Body of pancreas (tissue), 4 donors: ENCODE data around the gene AGAP1. TPM values are rescaled to one million over a fixed set of nuclear protein-coding genes. Genes with fewer than 3 reads are reported as not detected.
A peak's percentile ranks its signal among the peaks of the same experiment; 100 is the strongest.

Experiments used
- ATAC-seq: fragments of 150-250 bp; one replicate; pipeline ENCODE4 v1.9.1; 2016
- DNase-seq, 4 donors: peaks; one replicate each; pipeline ENCODE4 v3.0.0-alpha.2; 2019
- H3K27ac ChIP-seq, 4 donors: fragments of 200-600 bp; sonication (generic); 1 replicate in 3 of 4; 2 replicates in 1 of 4; pipeline versions ENCODE4 v1.5.1 to v1.6.1; 2016 to 2019; ENCODE audit warnings: mild to moderate bottlenecking in 1 of 4, mixed read lengths in 1 of 4, moderate library complexity in 1 of 4
- H3K27me3 ChIP-seq, 2 donors: fragments of 200-600 bp; sonication (generic); one replicate each; pipeline ENCODE4 v1.6.0; 2016; ENCODE audit warnings: mild to moderate bottlenecking in 1 of 2
- H3K36me3 ChIP-seq, 2 donors: fragments of 200-600 bp; sonication (generic); replicated peaks in 1 of 2; 2 replicates each; pipeline ENCODE4 v1.5.1; 2016; ENCODE audit warnings: low read depth in 2 of 2; ENCODE audit not compliant: insufficient read depth in 1 of 2
- H3K4me1 ChIP-seq: fragments of 200-600 bp; sonication (generic); one replicate; pipeline ENCODE4 v1.6.0; 2016
- H3K4me3 ChIP-seq, 2 donors: fragments of 200-600 bp; sonication (generic); 1 replicate in 1 of 2; 2 replicates in 1 of 2; pipeline ENCODE4 v1.5.1; 2016 to 2019
- H3K9me3 ChIP-seq, 3 donors: fragments of 200-600 bp; sonication (generic); 1 replicate in 2 of 3; 2 replicates in 1 of 3; pipeline ENCODE4 v1.5.1; 2016
- POLR2A ChIP-seq, 3 donors: fragments of 450-650 bp; IDR thresholded peaks; one replicate each; pipeline ENCODE4 v1.6.1; 2016; ENCODE audit warnings: antibody characterized with exemption in 3 of 3, mild to moderate bottlenecking in 2 of 3
- WGBS, 2 donors: methylation state at CpG; one replicate each; pipeline ENCODE4 v1.1.5; 2017; 5-methylcytosine and 5-hydroxymethylcytosine counted together
- intact Hi-C: fragments of 100-400 bp; cut with DNase I; formaldehyde crosslinking; loops from one replicate; pipeline ENCODE4 v1.15.1; 2023
- total RNA-seq, 2 donors: library from RNA; depleted of rRNA; stranded (reverse); fragments of >200 nt; gene quantifications; one replicate each; pipeline ENCODE4 v1.1.0, GENCODE V29; 2016
- TF ChIP-seq, protein P1 (sequence below), 7 experiments: fragments of 450-650 bp in 4 of 7; fragments of 200-600 bp in 3 of 7; sonication (generic) in 3 of 7; IDR thresholded peaks; one replicate each; pipeline ENCODE4 v1.5.1; 2016 to 2019; ENCODE audit warnings: antibody characterized with exemption in 7 of 7

The AGAP1 gene
- total RNA-seq, 2 donors from 2014 or later, result 21.3 to 32.6 TPM

DNA sequence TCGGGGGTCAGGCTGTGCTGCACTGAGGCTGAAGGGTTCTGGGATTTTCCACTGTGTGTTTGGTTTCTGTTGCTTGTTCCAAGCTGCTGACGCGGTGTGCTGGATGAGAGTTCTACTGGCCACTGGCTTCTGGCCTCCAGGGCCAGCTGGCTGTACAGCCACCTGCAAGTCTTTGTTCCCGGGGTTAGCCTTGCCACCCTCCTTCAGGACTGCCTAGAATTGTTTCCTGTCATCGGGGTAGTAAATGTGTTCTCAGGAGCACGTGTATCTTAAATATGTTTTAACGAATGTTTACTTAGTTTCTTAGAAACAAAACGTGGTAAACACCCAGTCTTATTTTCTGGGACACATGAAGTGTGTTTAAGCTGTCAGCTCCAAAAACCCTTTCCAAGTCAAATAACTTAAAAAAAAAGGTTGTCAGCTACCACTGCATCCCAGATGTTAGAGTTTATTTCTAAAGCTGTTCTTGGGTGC lies 231.2 kb downstream of the AGAP1 start:
- H3K4me1 ChIP-seq, result peaks cover 24% of the 10 kb centered on the region
- DNase-seq (peak; percentile 62 to 78 (median 74)), ATAC-seq (peak; percentile 90)
- WGBS, 2 donors, result 26 to 43% methylated on average over 8 of the region's 8 CpGs
- no peaks in the 10 kb centered on the region for H3K36me3 ChIP-seq
- H3K4me3 ChIP-seq, result no peak overlapping the region
- peak overlapping the region; percentile 22 to 55 (median 42) for H3K27ac ChIP-seq
- intact Hi-C loops, result no loop called here
- no peak for TF ChIP-seq POLR2A (IDR thresholded peaks at IDR 0.05)
- TF ChIP-seq, protein P1, sequence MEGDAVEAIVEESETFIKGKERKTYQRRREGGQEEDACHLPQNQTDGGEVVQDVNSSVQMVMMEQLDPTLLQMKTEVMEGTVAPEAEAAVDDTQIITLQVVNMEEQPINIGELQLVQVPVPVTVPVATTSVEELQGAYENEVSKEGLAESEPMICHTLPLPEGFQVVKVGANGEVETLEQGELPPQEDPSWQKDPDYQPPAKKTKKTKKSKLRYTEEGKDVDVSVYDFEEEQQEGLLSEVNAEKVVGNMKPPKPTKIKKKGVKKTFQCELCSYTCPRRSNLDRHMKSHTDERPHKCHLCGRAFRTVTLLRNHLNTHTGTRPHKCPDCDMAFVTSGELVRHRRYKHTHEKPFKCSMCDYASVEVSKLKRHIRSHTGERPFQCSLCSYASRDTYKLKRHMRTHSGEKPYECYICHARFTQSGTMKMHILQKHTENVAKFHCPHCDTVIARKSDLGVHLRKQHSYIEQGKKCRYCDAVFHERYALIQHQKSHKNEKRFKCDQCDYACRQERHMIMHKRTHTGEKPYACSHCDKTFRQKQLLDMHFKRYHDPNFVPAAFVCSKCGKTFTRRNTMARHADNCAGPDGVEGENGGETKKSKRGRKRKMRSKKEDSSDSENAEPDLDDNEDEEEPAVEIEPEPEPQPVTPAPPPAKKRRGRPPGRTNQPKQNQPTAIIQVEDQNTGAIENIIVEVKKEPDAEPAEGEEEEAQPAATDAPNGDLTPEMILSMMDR (IDR thresholded peaks at IDR 0.05), result no peak
- H3K9me3 ChIP-seq, result no peaks in the 10 kb centered on the region
- peaks cover 0 to 2% of the 10 kb centered on the region in 2 donors for H3K27me3 ChIP-seq

DNA sequence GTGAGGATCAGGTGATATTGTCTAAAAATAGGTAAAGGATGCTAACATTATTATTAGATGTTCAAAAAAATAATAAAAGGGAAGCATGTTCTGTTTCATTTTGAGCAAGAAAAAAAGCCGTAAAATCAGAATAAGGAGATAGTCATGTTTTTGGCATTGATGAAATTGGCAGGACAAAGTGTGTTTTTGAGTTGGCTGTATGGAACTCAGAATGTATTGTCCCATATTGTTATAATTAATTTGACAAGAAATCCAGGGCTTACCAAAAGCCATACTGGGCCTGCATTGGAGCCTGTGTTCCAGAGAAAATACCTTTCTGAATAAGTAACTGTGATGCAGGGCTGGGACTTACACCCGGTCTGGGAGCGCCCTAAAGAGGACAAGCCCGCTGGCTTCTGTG lies 232.0 kb downstream of the AGAP1 start:
- Histone ChIP-seq H3K4me3 (no peak overlapping the region), H3K9me3 (no peaks in the 10 kb centered on the region), H3K4me1 (peaks cover 24% of the 10 kb centered on the region), H3K36me3 (no peaks in the 10 kb centered on the region), H3K27me3 (peaks cover 0 to 2% of the 10 kb centered on the region in 2 donors), H3K27ac (no peak overlapping the region)
- TF ChIP-seq, protein P1 (IDR thresholded peaks at IDR 0.05), result no peak
- TF ChIP-seq POLR2A (IDR thresholded peaks at IDR 0.05), result no peak
- intact Hi-C loops, result no loop called here
- ATAC-seq (no peak), DNase-seq (no peak)
- WGBS, 2 donors, result 93 to 98% methylated on average over 4 of the region's 4 CpGs

GRCh38 chr2:235726554-235726953 lies 232.7 kb downstream of the AGAP1 start:
- intact Hi-C loops, result no loop called here
- 81 to 95% methylated on average over 5 of the region's 5 CpGs for WGBS, 2 donors
- Histone ChIP-seq H3K27ac (no peak overlapping the region), H3K9me3 (no peaks in the 10 kb centered on the region), H3K4me1 (peaks cover 24% of the 10 kb centered on the region), H3K27me3 (peaks cover 0 to 2% of the 10 kb centered on the region in 2 donors), H3K4me3 (no peak overlapping the region), H3K36me3 (no peaks in the 10 kb centered on the region)
- DNase-seq (no peak), ATAC-seq (no peak)
- no peak for TF ChIP-seq POLR2A (IDR thresholded peaks at IDR 0.05)
- TF ChIP-seq, protein P1 (IDR thresholded peaks at IDR 0.05), result no peak

DNA sequence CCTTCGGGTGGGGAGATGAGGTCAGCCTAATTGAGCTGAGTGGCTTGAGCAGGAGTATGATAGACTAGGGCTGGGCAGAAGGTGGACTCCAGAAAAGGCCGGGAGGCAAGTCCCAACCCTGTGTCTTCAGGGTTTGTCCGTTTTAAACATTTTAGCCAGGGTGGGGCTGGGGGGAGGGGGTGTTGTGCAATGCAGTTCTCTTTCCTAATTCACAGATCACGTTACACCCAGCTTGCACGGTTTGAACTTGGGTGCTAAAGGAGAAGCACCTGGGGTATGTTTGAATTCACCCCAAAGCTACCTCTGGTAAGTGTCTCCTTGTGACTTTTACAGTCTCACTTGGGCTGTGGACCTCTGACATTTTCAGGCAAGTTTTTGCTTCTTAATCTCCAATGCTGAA lies 233.3 kb downstream of the AGAP1 start:
- H3K27me3 ChIP-seq, result peaks cover 0 to 2% of the 10 kb centered on the region in 2 donors
- WGBS, 2 donors, result 85 to 87% methylated on average over 3 to 5 of the region's 5 CpGs
- DNase-seq, result no peak
- intact Hi-C loops, result no loop called here
- ATAC-seq, result no peak
- H3K36me3 ChIP-seq, result no peaks in the 10 kb centered on the region
- TF ChIP-seq POLR2A (IDR thresholded peaks at IDR 0.05), result no peak
- TF ChIP-seq, protein P1 (IDR thresholded peaks at IDR 0.05), result no peak
- H3K27ac ChIP-seq, result no peak overlapping the region
- H3K4me1 ChIP-seq, result peaks cover 24% of the 10 kb centered on the region
- no peak overlapping the region for H3K4me3 ChIP-seq
- no peaks in the 10 kb centered on the region for H3K9me3 ChIP-seq
